GM12878 (cell line): ENCODE measurements around the gene S100A16. TPM values are rescaled to one million over a fixed set of nuclear protein-coding genes. Genes with fewer than 3 reads are reported as not detected.

Experiments
- ATAC-seq: fragments of 200-7000 bp; cut with Tn5 transposase; 3 replicates; pipeline ENCODE4 v1.9.1; 2020; ENCODE audit warnings: mild to moderate bottlenecking, moderate library complexity
- BruUV-seq: library from RNA; stranded (reverse); fragments of 400-500 nt; replicated peaks from 2 replicates; lab custom pipeline; 2021; lab: Mats Ljungman, UMichigan
- CTCF ChIA-PET: fragments of 300-600 bp; sonication (Branson Sonifier 250); formaldehyde crosslinking; extraction: SDS; loops from one replicate; lab custom pipeline; 2021; ENCODE audit warnings: inconsistent platforms; lab: Yijun Ruan, JAX
- POLR2A ChIA-PET: fragments of 350-600 bp; formaldehyde crosslinking; extraction: SDS; loops from one replicate; lab custom pipeline; 2021; ENCODE audit warnings: inconsistent platforms; lab: Charles Lee
- RAD21 ChIA-PET: fragments of 300-600 bp; sonication (Branson Sonifier 250); formaldehyde crosslinking; loops from one replicate; lab custom pipeline; 2023; ENCODE audit warnings: antibody characterized with exemption; ENCODE audit not compliant: unreplicated experiment; lab: Charles Lee
- SMC1A ChIA-PET: fragments of 300-600 bp; sonication (Branson Sonifier 250); formaldehyde crosslinking; loops from one replicate; lab custom pipeline; 2023; ENCODE audit not compliant: unreplicated experiment, uncharacterized antibody; lab: Charles Lee
- DNase-seq: peaks from one replicate; pipeline ENCODE4 v3.0.0-alpha.2; 2011; ENCODE audit warnings: low read depth, low spot score
- FAIRE-seq: peaks from 3 replicates; lab custom pipeline; 2011; peaks lifted over from hg19 to GRCh38; lab: Jason Lieb, UNC
- H2AFZ ChIP-seq: 2 replicates; pipeline ENCODE4 v1.6.0; 2011; ENCODE audit warnings: low read depth, low read length, control low read depth; ENCODE audit not compliant: control insufficient read depth
- H3K27ac ChIP-seq: 2 replicates; pipeline ENCODE4 v1.5.1; 2011; ENCODE audit warnings: control low read depth; ENCODE audit not compliant: control insufficient read depth, insufficient read depth
- H3K27me3 ChIP-seq, 2 experiments: replicated peaks in 1 of 2; 2 replicates each; pipeline versions ENCODE4 v1.6.0 to v1.6.1; 2011; ENCODE audit warnings: low read length in 1 of 2; ENCODE audit not compliant: control insufficient read depth in 2 of 2, insufficient read depth in 2 of 2
- H3K36me3 ChIP-seq, 2 experiments: 2 replicates each; pipeline ENCODE4 v1.5.1; 2011; ENCODE audit warnings: low read length in 1 of 2; ENCODE audit not compliant: control insufficient read depth in 2 of 2, insufficient read depth in 2 of 2
- H3K4me1 ChIP-seq: 2 replicates; pipeline ENCODE4 v1.6.1; 2011; ENCODE audit warnings: mild to moderate bottlenecking, low read length, moderate library complexity, mixed read lengths; ENCODE audit not compliant: control insufficient read depth, insufficient read depth
- H3K4me2 ChIP-seq: 2 replicates; pipeline ENCODE4 v1.6.0; 2011; ENCODE audit warnings: control low read depth; ENCODE audit not compliant: control insufficient read depth, insufficient read depth
- H3K4me3 ChIP-seq: fragments of 200-600 bp; sonication (generic); 2 replicates; pipeline ENCODE4 v1.5.1; 2016
- H3K79me2 ChIP-seq: 2 replicates; pipeline ENCODE4 v1.6.0; 2011; ENCODE audit warnings: low read length; ENCODE audit not compliant: control insufficient read depth, insufficient read depth
- H3K9ac ChIP-seq: 2 replicates; pipeline ENCODE4 v1.8.0; 2011; ENCODE audit warnings: low read length, control low read depth, mixed read lengths; ENCODE audit not compliant: control insufficient read depth, insufficient read depth
- H3K9me3 ChIP-seq: replicated peaks from 3 replicates; pipeline ENCODE4 v1.5.1; 2011; ENCODE audit warnings: mild to moderate bottlenecking, low read length; ENCODE audit not compliant: control insufficient read depth, insufficient read depth
- H4K20me1 ChIP-seq: 2 replicates; pipeline ENCODE4 v1.6.0; 2011; ENCODE audit not compliant: control insufficient read depth, insufficient read depth
- GATAD2B ChIP-seq: fragments of 450-650 bp; conservative IDR thresholded peaks from 2 replicates; pipeline ENCODE4 v1.6.1; 2017; ENCODE audit warnings: low read depth, mild to moderate bottlenecking, moderate library complexity
- WGBS: methylation state at CpG from one replicate; pipeline ENCODE4 v1.1.6; 2016; ENCODE audit warnings: low lambda C conversion rate; ENCODE audit not compliant: insufficient replicate concordance, insufficient coverage; ENCODE audit errors: missing lambda C conversion rate; 5-methylcytosine and 5-hydroxymethylcytosine counted together
- in situ Hi-C: fragments of 300-500 bp; cut with MboI; formaldehyde crosslinking; loops from 9 replicates; pipeline ENCODE4 v1.14.3; 2018; ENCODE audit warnings: mixed read lengths
- intact Hi-C: fragments of 100-400 bp; cut with micrococcal nuclease; formaldehyde crosslinking; loops from one replicate; pipeline ENCODE4 v1.14.2; 2022; ENCODE audit not compliant: unreplicated experiment
- polyA plus RNA-seq, 11 experiments: library from polyadenylated mRNA; depleted of rRNA in 4 of 11; unstranded in 6 of 11; stranded (reverse) in 5 of 11; fragments of >200 nt; fragmentation: Nextera tagmentation in 4 of 11; fragmentation: Illumina TruSeq in 1 of 11; extraction: Ambion mirVana in 4 of 11; extraction: Trizol in 1 of 11; gene quantifications; 1 replicate in 1 of 11; 2 replicates in 10 of 11; pipeline versions ENCODE4 v1.2.1 to v1.2.3, GENCODE V29; 2011 to 2016; ENCODE audit warnings: inconsistent platforms in 2 of 11, missing spikeins in 2 of 11, low read depth in 1 of 11
- total RNA-seq, 4 experiments: library from RNA; depleted of rRNA in 3 of 4; stranded (reverse); fragments of >200 nt in 3 of 4; fragmentation: Illumina TruSeq in 1 of 4; extraction: Trizol in 1 of 4; gene quantifications; 2 replicates each; pipeline versions ENCODE4 v1.2.1 to v1.2.3, GENCODE V29; 2013 to 2021

The S100A16 gene
- total and polyA plus RNA-seq, 10 of the 15 experiments (the other 5 are each of a cell fraction or from before 2014, with no cell fraction given), result 0.14 to 0.51 (median 0.25) TPM; not detected in 6

DNA sequence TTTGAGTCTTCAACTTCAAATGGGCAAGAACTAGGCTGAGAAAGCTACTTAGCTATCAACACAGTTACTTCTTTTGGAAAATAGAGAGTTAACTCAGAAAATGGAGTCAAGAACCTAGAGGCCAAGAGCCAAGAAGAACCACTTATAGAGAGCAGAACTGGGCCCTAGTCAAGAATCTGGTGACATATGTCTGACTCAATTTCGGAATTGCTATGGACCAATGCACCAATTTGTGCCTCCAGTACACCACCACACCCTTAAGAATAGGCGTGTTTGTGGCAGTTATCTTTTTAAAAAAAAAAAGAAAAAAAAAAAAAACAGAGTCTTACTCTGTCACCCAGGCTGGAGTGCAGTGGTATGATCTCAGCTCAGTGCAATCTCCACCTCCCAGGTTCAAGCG lies 55.1 kb downstream of the S100A16 start:
- DNase-seq, result no peak
- ATAC-seq, result no peak
- 70% methylated on average over 2 of the region's 3 CpGs for WGBS
- H3K4me1 ChIP-seq, result no peaks in the 10 kb centered on the region
- no peak overlapping the region for H2AFZ ChIP-seq
- H3K4me3 ChIP-seq, result no peak overlapping the region
- no TSS peak for BruUV-seq
- RAD21 ChIA-PET, result interaction anchor here (1.3 to 4.2 kb wide), 2 partner anchors 24 to 197 kb away, joined by 3 to 17 read pairs; partner anchors contain the start of gene S100A6
- CTCF ChIA-PET, result interaction anchor here (0.6 to 1.8 kb wide), 2 partner anchors 26 to 47 kb away, joined by 3 to 7 read pairs; no protein-coding TSS in a partner anchor
- FAIRE-seq, result no peak
- no peaks in the 10 kb centered on the region for H3K36me3 ChIP-seq
- POLR2A ChIA-PET, result interaction anchor here (0.7 to 1.8 kb wide), 2 partner anchors 9 to 221 kb away, joined by 6 to 7 read pairs; partner anchors contain the start of gene S100A3
- H4K20me1 ChIP-seq, result no peaks in the 10 kb centered on the region
- in situ Hi-C loops (no loop called here), intact Hi-C loops (no loop called here)
- H3K9me3 ChIP-seq, result no peaks in the 10 kb centered on the region
- no peak overlapping the region for H3K9ac ChIP-seq
- H3K27me3 ChIP-seq, result no peaks in the 10 kb centered on the region
- SMC1A ChIA-PET, result interaction anchor here (0.8 to 1.2 kb wide), 4 partner anchors 10 to 25 kb away, joined by 3 to 5 read pairs (median 3); partner anchors contain the start of genes S100A3 and S100A5
- no peak overlapping the region for H3K4me2 ChIP-seq
- H3K27ac ChIP-seq, result no peak overlapping the region
- no peak for TF ChIP-seq GATAD2B
- no peaks in the 10 kb centered on the region for H3K79me2 ChIP-seq

Other genes with a start within 250 kb of the S100A16 start
Only the 7 nearest of the 18 such genes appear.
- 0.11 and 0.76 TPM in 2 replicates for gene S100A2, start 47.3 kb downstream of the S100A16 start, total RNA-seq (2014; rRNA removed)
- gene S100A2, start 47.3 kb downstream of the S100A16 start, total RNA-seq (2014; rRNA removed; fragmentation: Illumina TruSeq; extraction: Trizol), result 0.69 and 0.76 TPM in 2 replicates
- 0.69 and 0.77 TPM in 2 replicates for gene S100A2, start 47.3 kb downstream of the S100A16 start, total RNA-seq (2021)
- gene S100A2, start 47.3 kb downstream of the S100A16 start, polyA plus RNA-seq (2011; rRNA removed), result 0.37 and 1.5 TPM in 2 replicates
- 0.92 TPM in 1 of 2 replicates, not detected in the other for gene S100A2, start 47.3 kb downstream of the S100A16 start, polyA plus RNA-seq (2014; fragmentation: Illumina TruSeq; extraction: Trizol)
- 1 to 10 TPM in 1 of 2 experiments, under 1 TPM in 1; 0.23 to 1.2 TPM for gene S100A2, start 47.3 kb downstream of the S100A16 start, polyA plus RNA-seq (2014; fragmentation: Nextera tagmentation; extraction: Ambion mirVana)
- 0.37 and 1.4 TPM in 2 replicates for gene S100A2, start 47.3 kb downstream of the S100A16 start, polyA plus RNA-seq (2014; rRNA removed)
- gene S100A2, start 47.3 kb downstream of the S100A16 start, polyA plus RNA-seq (2016; fragmentation: Nextera tagmentation; extraction: Ambion mirVana), result under 1 TPM in 1 of 2 experiments, not detected in 1; 0.42 TPM
- 0.28 and 0.33 TPM in 2 replicates for gene S100A14, start 3.2 kb upstream of the S100A16 start, total RNA-seq (2014; rRNA removed)
- 0.28 TPM in 1 of 2 replicates, not detected in the other for gene S100A14, start 3.2 kb upstream of the S100A16 start, total RNA-seq (2014; rRNA removed; fragmentation: Illumina TruSeq; extraction: Trizol)
- gene S100A14, start 3.2 kb upstream of the S100A16 start, total RNA-seq (2021), result 0.53 and 0.54 TPM in 2 replicates
- 0.58 and 0.89 TPM in 2 replicates for gene S100A14, start 3.2 kb upstream of the S100A16 start, polyA plus RNA-seq (2011; rRNA removed)
- 0.35 and 0.46 TPM in 2 replicates for gene S100A14, start 3.2 kb upstream of the S100A16 start, polyA plus RNA-seq (2014; fragmentation: Illumina TruSeq; extraction: Trizol)
- gene S100A14, start 3.2 kb upstream of the S100A16 start, polyA plus RNA-seq (2014; fragmentation: Nextera tagmentation; extraction: Ambion mirVana), result under 1 TPM in 1 of 2 experiments, not detected in 1; 0.20 TPM
- gene S100A14, start 3.2 kb upstream of the S100A16 start, polyA plus RNA-seq (2014; rRNA removed), result 0.28 and 0.77 TPM in 2 replicates
- gene S100A14, start 3.2 kb upstream of the S100A16 start, polyA plus RNA-seq (2016; fragmentation: Nextera tagmentation; extraction: Ambion mirVana), result not detected
- 6.2 and 8.1 TPM in 2 replicates for gene S100A13, start 14.4 kb upstream of the S100A16 start, total RNA-seq (2014; rRNA removed)
- 7.9 and 9.1 TPM in 2 replicates for gene S100A13, start 14.4 kb upstream of the S100A16 start, total RNA-seq (2014; rRNA removed; fragmentation: Illumina TruSeq; extraction: Trizol)
- gene S100A13, start 14.4 kb upstream of the S100A16 start, total RNA-seq (2021), result 10.3 and 12.8 TPM in 2 replicates
- gene S100A13, start 14.4 kb upstream of the S100A16 start, polyA plus RNA-seq (2011; rRNA removed), result 5.6 and 6.6 TPM in 2 replicates
- gene S100A13, start 14.4 kb upstream of the S100A16 start, polyA plus RNA-seq (2014; fragmentation: Illumina TruSeq; extraction: Trizol), result 10.1 and 10.3 TPM in 2 replicates
- 10 to 100 TPM; 29.7 to 30.9 TPM for gene S100A13, start 14.4 kb upstream of the S100A16 start, polyA plus RNA-seq (2014; fragmentation: Nextera tagmentation; extraction: Ambion mirVana)
- 13.0 and 17.1 TPM in 2 replicates for gene S100A13, start 14.4 kb upstream of the S100A16 start, polyA plus RNA-seq (2014; rRNA removed)
- 1 to 10 TPM; 5.7 to 7.3 TPM for gene S100A13, start 14.4 kb upstream of the S100A16 start, polyA plus RNA-seq (2016; fragmentation: Nextera tagmentation; extraction: Ambion mirVana)
- gene S100A1, start 15.3 kb upstream of the S100A16 start, total RNA-seq (2014; rRNA removed), result not detected in 2 replicates
- gene S100A1, start 15.3 kb upstream of the S100A16 start, total RNA-seq (2014; rRNA removed; fragmentation: Illumina TruSeq; extraction: Trizol), result not detected in 2 replicates
- not detected in 2 replicates for gene S100A1, start 15.3 kb upstream of the S100A16 start, total RNA-seq (2021)
- not detected in 2 replicates for gene S100A1, start 15.3 kb upstream of the S100A16 start, polyA plus RNA-seq (2011; rRNA removed)
- gene S100A1, start 15.3 kb upstream of the S100A16 start, polyA plus RNA-seq (2014; fragmentation: Illumina TruSeq; extraction: Trizol), result not detected in 2 replicates
- gene S100A1, start 15.3 kb upstream of the S100A16 start, polyA plus RNA-seq (2014; fragmentation: Nextera tagmentation; extraction: Ambion mirVana), result under 1 TPM in 1 of 2 experiments, not detected in 1; 0.13 TPM
- 0.03 TPM in 1 of 2 replicates, not detected in the other for gene S100A1, start 15.3 kb upstream of the S100A16 start, polyA plus RNA-seq (2014; rRNA removed)
- gene S100A1, start 15.3 kb upstream of the S100A16 start, polyA plus RNA-seq (2016; fragmentation: Nextera tagmentation; extraction: Ambion mirVana), result under 1 TPM in 1 of 2 experiments, not detected in 1; 0.29 TPM
- gene CHTOP, start 20.9 kb upstream of the S100A16 start, total RNA-seq (2014; rRNA removed), result 48.0 and 48.5 TPM in 2 replicates
- 46.5 and 48.7 TPM in 2 replicates for gene CHTOP, start 20.9 kb upstream of the S100A16 start, total RNA-seq (2014; rRNA removed; fragmentation: Illumina TruSeq; extraction: Trizol)
- gene CHTOP, start 20.9 kb upstream of the S100A16 start, total RNA-seq (2021), result 60.1 and 61.5 TPM in 2 replicates
- 93.8 and 98.9 TPM in 2 replicates for gene CHTOP, start 20.9 kb upstream of the S100A16 start, polyA plus RNA-seq (2011; rRNA removed)
- 47.4 and 51.5 TPM in 2 replicates for gene CHTOP, start 20.9 kb upstream of the S100A16 start, polyA plus RNA-seq (2014; fragmentation: Illumina TruSeq; extraction: Trizol)
- 10 to 100 TPM in 1 of 2 experiments, 1 to 10 TPM in 1; 8.4 to 15.9 TPM for gene CHTOP, start 20.9 kb upstream of the S100A16 start, polyA plus RNA-seq (2014; fragmentation: Nextera tagmentation; extraction: Ambion mirVana)
- 64.5 and 65.4 TPM in 2 replicates for gene CHTOP, start 20.9 kb upstream of the S100A16 start, polyA plus RNA-seq (2014; rRNA removed)
- 10 to 100 TPM; 53.1 to 56.2 TPM for gene CHTOP, start 20.9 kb upstream of the S100A16 start, polyA plus RNA-seq (2016; fragmentation: Nextera tagmentation; extraction: Ambion mirVana)
- gene SNAPIN, start 45.6 kb upstream of the S100A16 start, total RNA-seq (2014; rRNA removed), result 47.1 and 48.3 TPM in 2 replicates
- 29.7 and 31.4 TPM in 2 replicates for gene SNAPIN, start 45.6 kb upstream of the S100A16 start, total RNA-seq (2014; rRNA removed; fragmentation: Illumina TruSeq; extraction: Trizol)
- 25.7 and 30.8 TPM in 2 replicates for gene SNAPIN, start 45.6 kb upstream of the S100A16 start, total RNA-seq (2021)
- gene SNAPIN, start 45.6 kb upstream of the S100A16 start, polyA plus RNA-seq (2011; rRNA removed), result 37.8 and 40.6 TPM in 2 replicates
- 34.5 and 36.6 TPM in 2 replicates for gene SNAPIN, start 45.6 kb upstream of the S100A16 start, polyA plus RNA-seq (2014; fragmentation: Illumina TruSeq; extraction: Trizol)
- gene SNAPIN, start 45.6 kb upstream of the S100A16 start, polyA plus RNA-seq (2014; fragmentation: Nextera tagmentation; extraction: Ambion mirVana), result 10 to 100 TPM; 12.4 to 25.0 TPM
- 50.9 and 58.5 TPM in 2 replicates for gene SNAPIN, start 45.6 kb upstream of the S100A16 start, polyA plus RNA-seq (2014; rRNA removed)
- 10 to 100 TPM; 74.5 to 78.1 TPM for gene SNAPIN, start 45.6 kb upstream of the S100A16 start, polyA plus RNA-seq (2016; fragmentation: Nextera tagmentation; extraction: Ambion mirVana)
- gene ILF2, start 57.9 kb upstream of the S100A16 start, total RNA-seq (2014; rRNA removed), result 309 and 334 TPM in 2 replicates
- gene ILF2, start 57.9 kb upstream of the S100A16 start, total RNA-seq (2014; rRNA removed; fragmentation: Illumina TruSeq; extraction: Trizol), result 405 and 431 TPM in 2 replicates
- gene ILF2, start 57.9 kb upstream of the S100A16 start, total RNA-seq (2021), result 261 and 266 TPM in 2 replicates
- gene ILF2, start 57.9 kb upstream of the S100A16 start, polyA plus RNA-seq (2011; rRNA removed), result 452 and 462 TPM in 2 replicates
- gene ILF2, start 57.9 kb upstream of the S100A16 start, polyA plus RNA-seq (2014; fragmentation: Illumina TruSeq; extraction: Trizol), result 520 and 601 TPM in 2 replicates
- gene ILF2, start 57.9 kb upstream of the S100A16 start, polyA plus RNA-seq (2014; fragmentation: Nextera tagmentation; extraction: Ambion mirVana), result 100 to 1,000 TPM; 444 to 455 TPM
- 266 and 287 TPM in 2 replicates for gene ILF2, start 57.9 kb upstream of the S100A16 start, polyA plus RNA-seq (2014; rRNA removed)
- gene ILF2, start 57.9 kb upstream of the S100A16 start, polyA plus RNA-seq (2016; fragmentation: Nextera tagmentation; extraction: Ambion mirVana), result 100 to 1,000 TPM; 484 to 487 TPM